ENCODE measurements around the gene RNASEH1. TPM values are rescaled to one million over a fixed set of nuclear protein-coding genes. Genes with fewer than 3 reads are reported as not detected.

The RNASEH1 gene
- total RNA-seq, 1 experiment from 2014 or later, result 38.2 TPM

- RAD21 ChIA-PET (ENCODE audit: low non-redundant PET in 1 of 2, low total read pairs in 2 of 2, uncharacterized antibody in 2 of 2, unreplicated experiment in 2 of 2), result no interaction called here
- H3K27ac ChIP-seq (ENCODE audit: low read depth, low read length), result no peak overlapping the region
- no peaks in the 10 kb centered on the region for H3K9me3 ChIP-seq (ENCODE audit: control insufficient read depth in 1 of 2, insufficient read depth in 1 of 2, low read depth in 1 of 2, low read length in 2 of 2)
- POLR2A ChIA-PET, result no interaction called here
- H3K4me3 ChIP-seq (replicated peaks in 1 of 2; ENCODE audit: low read depth in 1 of 2, low read length in 2 of 2), result no peak overlapping the region
- no peak overlapping the region for H2AFZ ChIP-seq (ENCODE audit: low read depth, low read length, poor library complexity, severe bottlenecking)
- no peaks in the 10 kb centered on the region for H3K36me3 ChIP-seq (ENCODE audit: control insufficient read depth in 1 of 2, insufficient read depth in 2 of 2, low read length in 2 of 2)
- H3K27me3 ChIP-seq (ENCODE audit: insufficient read depth, low read length), result no peaks in the 10 kb centered on the region
- H3K4me2 ChIP-seq (ENCODE audit: low read length), result no peak overlapping the region
- H3K9me2 ChIP-seq (ENCODE audit: insufficient read depth), result no peaks in the 10 kb centered on the region
- H4K20me1 ChIP-seq (ENCODE audit: insufficient read depth), result no peaks in the 10 kb centered on the region
- intact Hi-C loops (cut with micrococcal nuclease), result no loop called here
- DNase-seq (ENCODE audit: low read depth, low spot score) (no peak), ATAC-seq (no peak)
- H3K9ac ChIP-seq (ENCODE audit: low read length), result no peak overlapping the region
- CTCF ChIA-PET, result no interaction called here
- no peaks in the 10 kb centered on the region for H3K4me1 ChIP-seq (ENCODE audit: control insufficient read depth in 1 of 2, insufficient read depth in 2 of 2, low read length in 2 of 2)
- BruUV-seq (replicated peaks), result no TSS peak
- no peaks in the 10 kb centered on the region for H3K79me2 ChIP-seq (ENCODE audit: insufficient read depth, low read length)
- TF ChIP-seq POLR2AphosphoS5 (IDR thresholded peaks at IDR 0.05; ENCODE audit: low read depth, low read length) (no peak), ZBTB33 (IDR thresholded peaks at IDR 0.05; ENCODE audit: extremely low read depth, insufficient replicate concordance, low read length) (no peak), TCF7L2 (IDR thresholded peaks at IDR 0.05; ENCODE audit: borderline replicate concordance, extremely low read depth, insufficient read depth, insufficient read length) (no peak), ATF3 (IDR thresholded peaks at IDR 0.05) (no peak), CTCF (IDR thresholded peaks at IDR 0.05 in 2 of 3, conservative IDR thresholded peaks at IDR 0.05 in 1 of 3; ENCODE audit: borderline replicate concordance in 1 of 3, insufficient read depth in 1 of 3, low read depth in 2 of 3, low read length in 2 of 3) (no peak), EZH2 (IDR thresholded peaks at IDR 0.05) (no peak), EZH2phosphoT487 (IDR thresholded peaks at IDR 0.05; ENCODE audit: borderline replicate concordance) (no peak), JUND (IDR thresholded peaks at IDR 0.05) (no peak), YY1 (IDR thresholded peaks at IDR 0.05; ENCODE audit: extremely low read depth, insufficient replicate concordance, low read depth, low read length) (no peak), SIN3A (IDR thresholded peaks at IDR 0.05; ENCODE audit: low read depth) (no peak), SP1 (IDR thresholded peaks at IDR 0.05; ENCODE audit: low read depth) (no peak), ZNF274 (IDR thresholded peaks at IDR 0.05; ENCODE audit: low read depth, low read length) (no peak), FOSL1 (IDR thresholded peaks at IDR 0.05; ENCODE audit: low read depth) (no peak), ZFX (IDR thresholded peaks at IDR 0.05) (no peak)
Observed at GRCh38 chr2:3597567-3597966, 39.4 kb upstream of the RNASEH1 start.
